ENCODE measurements around the gene RHOJ. TPM values are rescaled to one million over a fixed set of nuclear protein-coding genes. Genes with fewer than 3 reads are reported as not detected.

The RHOJ gene
- total RNA-seq, 1 experiment from 2014 or later, result not detected

DNA sequence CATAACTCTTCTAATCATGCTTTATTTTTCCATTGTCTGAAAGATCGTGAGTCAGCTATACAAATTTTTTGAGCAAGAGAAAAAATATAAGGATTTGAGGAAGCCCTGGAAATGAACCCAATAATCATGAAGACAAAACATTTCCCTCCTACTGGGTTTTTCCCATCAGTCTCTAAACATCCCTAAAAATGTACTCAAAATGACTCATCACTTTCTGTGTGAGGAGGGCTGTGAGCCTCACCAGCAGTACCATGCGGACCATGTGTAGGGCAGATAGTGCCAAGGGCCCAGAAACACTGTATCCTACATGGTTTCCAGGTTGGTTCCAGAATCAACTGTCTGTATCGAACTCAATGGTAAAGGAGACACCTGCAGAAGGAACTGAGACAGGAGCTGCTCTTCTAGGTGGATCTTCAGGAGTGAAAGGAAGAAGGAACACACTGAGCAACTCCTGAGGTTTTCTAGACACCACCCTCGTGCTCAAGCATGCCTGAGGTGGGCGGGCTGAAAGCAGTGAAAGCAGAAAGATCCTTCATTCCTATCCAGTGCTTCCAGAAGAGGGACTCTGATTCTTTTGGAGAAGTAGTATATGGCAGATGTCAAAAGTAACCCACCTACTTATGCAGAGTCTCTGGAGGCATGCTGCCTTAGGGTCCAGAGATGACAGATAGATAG, 48.6 kb upstream of the RHOJ start:
- ChIA-PET POLR2A (no interaction called here), RAD21 (ENCODE audit: low non-redundant PET in 1 of 2, low total read pairs in 2 of 2, uncharacterized antibody in 2 of 2, unreplicated experiment in 2 of 2) (no interaction called here), CTCF (no interaction called here)
- BruUV-seq (replicated peaks), result no TSS peak
- H3K9me2 ChIP-seq (ENCODE audit: insufficient read depth), result no peaks in the 10 kb centered on the region
- H3K4me1 ChIP-seq (ENCODE audit: control insufficient read depth in 1 of 2, insufficient read depth in 2 of 2, low read length in 2 of 2), result no peaks in the 10 kb centered on the region
- H3K79me2 ChIP-seq (ENCODE audit: insufficient read depth, low read length), result no peaks in the 10 kb centered on the region
- intact Hi-C loops (cut with micrococcal nuclease), result no loop called here
- ATAC-seq (no peak), DNase-seq (ENCODE audit: low read depth, low spot score) (no peak)
- no peak overlapping the region for H3K27ac ChIP-seq (ENCODE audit: low read depth, low read length)
- no peak overlapping the region for H3K9ac ChIP-seq (ENCODE audit: low read length)
- H3K36me3 ChIP-seq (ENCODE audit: control insufficient read depth in 1 of 2, insufficient read depth in 2 of 2, low read length in 2 of 2), result no peaks in the 10 kb centered on the region
- no peak overlapping the region for H3K4me3 ChIP-seq (replicated peaks in 1 of 2; ENCODE audit: low read depth in 1 of 2, low read length in 2 of 2)
- no peaks in the 10 kb centered on the region for H3K9me3 ChIP-seq (ENCODE audit: control insufficient read depth in 1 of 2, insufficient read depth in 1 of 2, low read depth in 1 of 2, low read length in 2 of 2)
- H3K27me3 ChIP-seq (ENCODE audit: insufficient read depth, low read length), result no peaks in the 10 kb centered on the region
- no peak overlapping the region for H2AFZ ChIP-seq (ENCODE audit: low read depth, low read length, poor library complexity, severe bottlenecking)
- H3K4me2 ChIP-seq (ENCODE audit: low read length), result no peak overlapping the region
- no peaks in the 10 kb centered on the region for H4K20me1 ChIP-seq (ENCODE audit: insufficient read depth)
- no peak for TF ChIP-seq CEBPB (IDR thresholded peaks at IDR 0.05; ENCODE audit: low read depth)
- no peak for TF ChIP-seq POLR2A (IDR thresholded peaks at IDR 0.05; ENCODE audit: borderline replicate concordance, extremely low read depth, insufficient read depth, insufficient read length)
- TF ChIP-seq ZNF274 (IDR thresholded peaks at IDR 0.05; ENCODE audit: low read depth, low read length), result no peak
- no peak for TF ChIP-seq ZFX (IDR thresholded peaks at IDR 0.05)
- TF ChIP-seq, protein P1, sequence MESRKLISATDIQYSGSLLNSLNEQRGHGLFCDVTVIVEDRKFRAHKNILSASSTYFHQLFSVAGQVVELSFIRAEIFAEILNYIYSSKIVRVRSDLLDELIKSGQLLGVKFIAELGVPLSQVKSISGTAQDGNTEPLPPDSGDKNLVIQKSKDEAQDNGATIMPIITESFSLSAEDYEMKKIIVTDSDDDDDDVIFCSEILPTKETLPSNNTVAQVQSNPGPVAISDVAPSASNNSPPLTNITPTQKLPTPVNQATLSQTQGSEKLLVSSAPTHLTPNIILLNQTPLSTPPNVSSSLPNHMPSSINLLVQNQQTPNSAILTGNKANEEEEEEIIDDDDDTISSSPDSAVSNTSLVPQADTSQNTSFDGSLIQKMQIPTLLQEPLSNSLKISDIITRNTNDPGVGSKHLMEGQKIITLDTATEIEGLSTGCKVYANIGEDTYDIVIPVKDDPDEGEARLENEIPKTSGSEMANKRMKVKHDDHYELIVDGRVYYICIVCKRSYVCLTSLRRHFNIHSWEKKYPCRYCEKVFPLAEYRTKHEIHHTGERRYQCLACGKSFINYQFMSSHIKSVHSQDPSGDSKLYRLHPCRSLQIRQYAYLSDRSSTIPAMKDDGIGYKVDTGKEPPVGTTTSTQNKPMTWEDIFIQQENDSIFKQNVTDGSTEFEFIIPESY (IDR thresholded peaks at IDR 0.05; ENCODE audit: extremely low read depth, insufficient replicate concordance, low read length), result no peak
- no peak for TF ChIP-seq SRF (IDR thresholded peaks at IDR 0.05; ENCODE audit: low read depth)

GRCh38 chr14:63157195-63157594, 47.0 kb upstream of the RHOJ start:
- H3K36me3 ChIP-seq (ENCODE audit: control insufficient read depth in 1 of 2, insufficient read depth in 2 of 2, low read length in 2 of 2), result no peaks in the 10 kb centered on the region
- no peaks in the 10 kb centered on the region for H3K27me3 ChIP-seq (ENCODE audit: insufficient read depth, low read length)
- BruUV-seq (replicated peaks), result no TSS peak
- H3K4me2 ChIP-seq (ENCODE audit: low read length), result no peak overlapping the region
- no peak overlapping the region for H3K4me3 ChIP-seq (replicated peaks in 1 of 2; ENCODE audit: low read depth in 1 of 2, low read length in 2 of 2)
- no peaks in the 10 kb centered on the region for H3K4me1 ChIP-seq (ENCODE audit: control insufficient read depth in 1 of 2, insufficient read depth in 2 of 2, low read length in 2 of 2)
- no peak for ATAC-seq
- H3K9me2 ChIP-seq (ENCODE audit: insufficient read depth), result no peaks in the 10 kb centered on the region
- ChIA-PET POLR2A (no interaction called here), RAD21 (ENCODE audit: low non-redundant PET in 1 of 2, low total read pairs in 2 of 2, uncharacterized antibody in 2 of 2, unreplicated experiment in 2 of 2) (no interaction called here), CTCF (no interaction called here)
- intact Hi-C loops (cut with micrococcal nuclease), result no loop called here
- no peak overlapping the region for H2AFZ ChIP-seq (ENCODE audit: low read depth, low read length, poor library complexity, severe bottlenecking)
- H3K79me2 ChIP-seq (ENCODE audit: insufficient read depth, low read length), result no peaks in the 10 kb centered on the region
- no peaks in the 10 kb centered on the region for H4K20me1 ChIP-seq (ENCODE audit: insufficient read depth)
- no peaks in the 10 kb centered on the region for H3K9me3 ChIP-seq (ENCODE audit: control insufficient read depth in 1 of 2, insufficient read depth in 1 of 2, low read depth in 1 of 2, low read length in 2 of 2)
- H3K9ac ChIP-seq (ENCODE audit: low read length), result no peak overlapping the region
- no peak for DNase-seq (ENCODE audit: low read depth, low spot score)
- no peak overlapping the region for H3K27ac ChIP-seq (ENCODE audit: low read depth, low read length)
- no peak for TF ChIP-seq ATF3 (IDR thresholded peaks at IDR 0.05)
- TF ChIP-seq, protein P2, sequence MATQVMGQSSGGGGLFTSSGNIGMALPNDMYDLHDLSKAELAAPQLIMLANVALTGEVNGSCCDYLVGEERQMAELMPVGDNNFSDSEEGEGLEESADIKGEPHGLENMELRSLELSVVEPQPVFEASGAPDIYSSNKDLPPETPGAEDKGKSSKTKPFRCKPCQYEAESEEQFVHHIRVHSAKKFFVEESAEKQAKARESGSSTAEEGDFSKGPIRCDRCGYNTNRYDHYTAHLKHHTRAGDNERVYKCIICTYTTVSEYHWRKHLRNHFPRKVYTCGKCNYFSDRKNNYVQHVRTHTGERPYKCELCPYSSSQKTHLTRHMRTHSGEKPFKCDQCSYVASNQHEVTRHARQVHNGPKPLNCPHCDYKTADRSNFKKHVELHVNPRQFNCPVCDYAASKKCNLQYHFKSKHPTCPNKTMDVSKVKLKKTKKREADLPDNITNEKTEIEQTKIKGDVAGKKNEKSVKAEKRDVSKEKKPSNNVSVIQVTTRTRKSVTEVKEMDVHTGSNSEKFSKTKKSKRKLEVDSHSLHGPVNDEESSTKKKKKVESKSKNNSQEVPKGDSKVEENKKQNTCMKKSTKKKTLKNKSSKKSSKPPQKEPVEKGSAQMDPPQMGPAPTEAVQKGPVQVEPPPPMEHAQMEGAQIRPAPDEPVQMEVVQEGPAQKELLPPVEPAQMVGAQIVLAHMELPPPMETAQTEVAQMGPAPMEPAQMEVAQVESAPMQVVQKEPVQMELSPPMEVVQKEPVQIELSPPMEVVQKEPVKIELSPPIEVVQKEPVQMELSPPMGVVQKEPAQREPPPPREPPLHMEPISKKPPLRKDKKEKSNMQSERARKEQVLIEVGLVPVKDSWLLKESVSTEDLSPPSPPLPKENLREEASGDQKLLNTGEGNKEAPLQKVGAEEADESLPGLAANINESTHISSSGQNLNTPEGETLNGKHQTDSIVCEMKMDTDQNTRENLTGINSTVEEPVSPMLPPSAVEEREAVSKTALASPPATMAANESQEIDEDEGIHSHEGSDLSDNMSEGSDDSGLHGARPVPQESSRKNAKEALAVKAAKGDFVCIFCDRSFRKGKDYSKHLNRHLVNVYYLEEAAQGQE (IDR thresholded peaks at IDR 0.05; ENCODE audit: low read depth), result no peak
- TF ChIP-seq, protein P1 (IDR thresholded peaks at IDR 0.05; ENCODE audit: extremely low read depth, insufficient replicate concordance, low read length), result no peak
